Karpas-422 (cell line): ENCODE measurements around the gene FCHSD2. TPM values are rescaled to one million over a fixed set of nuclear protein-coding genes. Genes with fewer than 3 reads are reported as not detected.

Source experiments
- DNase-seq: peaks from one replicate; pipeline ENCODE4 v3.0.0-alpha.2; 2015
- H2AFZ ChIP-seq: fragments of 200-600 bp; sonication (generic); 2 replicates; pipeline ENCODE4 v1.6.1; 2014; ENCODE audit warnings: antibody characterized with exemption, low read length, mixed read lengths
- H3K27ac ChIP-seq: fragments of 200-600 bp; sonication (generic); 2 replicates; pipeline ENCODE4 v1.5.1; 2014; ENCODE audit warnings: mild to moderate bottlenecking, low read length, moderate library complexity
- H3K27me3 ChIP-seq: fragments of 200-600 bp; sonication (generic); 2 replicates; pipeline ENCODE4 v1.6.1; 2014; ENCODE audit warnings: low read length, mixed read lengths
- H3K36me3 ChIP-seq: fragments of 200-600 bp; sonication (generic); 2 replicates; pipeline ENCODE4 v1.6.1; 2014; ENCODE audit warnings: low read length, mixed read lengths; ENCODE audit not compliant: insufficient read depth
- H3K4me1 ChIP-seq: fragments of 200-600 bp; sonication (generic); 2 replicates; pipeline ENCODE4 v1.6.1; 2014; ENCODE audit warnings: mild to moderate bottlenecking, low read length, mixed read lengths
- H3K4me2 ChIP-seq: fragments of 200-600 bp; sonication (generic); 2 replicates; pipeline ENCODE4 v1.6.1; 2014; ENCODE audit warnings: low read length, low read depth, mild to moderate bottlenecking; ENCODE audit not compliant: poor library complexity, severe bottlenecking
- H3K4me3 ChIP-seq: fragments of 200-600 bp; sonication (generic); 2 replicates; pipeline ENCODE4 v1.5.1; 2014; ENCODE audit warnings: mild to moderate bottlenecking, antibody characterized with exemption, low read length, mixed read lengths
- H3K79me2 ChIP-seq: fragments of 200-600 bp; sonication (generic); 2 replicates; pipeline ENCODE4 v1.6.1; 2014; ENCODE audit warnings: mild to moderate bottlenecking, low read length, mixed read lengths
- H3K9ac ChIP-seq: fragments of 200-600 bp; sonication (generic); 2 replicates; pipeline ENCODE4 v1.6.0; 2014; ENCODE audit warnings: low read length
- H3K9me2 ChIP-seq: fragments of 200-600 bp; sonication (generic), shearing (Covaris generic); replicated peaks from 2 replicates; pipeline ENCODE4 v1.6.0; 2014; ENCODE audit warnings: mild to moderate bottlenecking, low read length, moderate library complexity; ENCODE audit not compliant: insufficient read depth
- H3K9me3 ChIP-seq: fragments of 300-700, 200-600 bp; sonication (generic); 2 replicates; pipeline ENCODE4 v1.6.1; 2014; ENCODE audit warnings: low read length, mixed read lengths
- H4K20me1 ChIP-seq: fragments of 200-600 bp; sonication (generic); 2 replicates; pipeline ENCODE4 v1.6.1; 2014; ENCODE audit warnings: mild to moderate bottlenecking, antibody characterized with exemption, low read length, low read depth; ENCODE audit not compliant: insufficient read depth
- total RNA-seq: library from RNA; depleted of rRNA; stranded (reverse); fragments of >200 nt; shearing (Covaris generic); gene quantifications from 2 replicates; pipeline ENCODE4 v1.2.3, GENCODE V29; 2014; ENCODE audit warnings: low replicate concordance

The FCHSD2 gene
- total RNA-seq, 1 experiment from 2014 or later = 48.2 TPM

DNA sequence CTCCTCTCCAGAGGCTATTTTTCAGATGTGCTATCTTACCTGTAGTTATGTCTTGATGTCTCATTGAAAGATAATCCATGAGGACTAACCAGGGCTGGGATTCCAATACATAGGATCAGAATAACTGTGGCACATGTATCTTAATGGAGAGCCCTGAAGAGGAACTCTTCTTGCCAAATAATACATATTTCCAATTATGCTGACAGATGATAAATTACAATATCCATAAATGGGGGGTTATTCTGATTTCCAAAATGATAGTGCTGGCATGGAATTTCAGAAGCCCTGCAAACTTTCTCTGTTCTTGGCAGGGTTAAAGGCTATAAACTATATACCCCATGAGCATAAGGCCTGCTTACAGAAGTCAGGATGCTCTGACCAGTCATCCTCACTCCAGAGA is 173.7 kb downstream of the FCHSD2 start:
- H3K36me3 ChIP-seq = peaks cover 16% of the 10 kb centered on the region

DNA sequence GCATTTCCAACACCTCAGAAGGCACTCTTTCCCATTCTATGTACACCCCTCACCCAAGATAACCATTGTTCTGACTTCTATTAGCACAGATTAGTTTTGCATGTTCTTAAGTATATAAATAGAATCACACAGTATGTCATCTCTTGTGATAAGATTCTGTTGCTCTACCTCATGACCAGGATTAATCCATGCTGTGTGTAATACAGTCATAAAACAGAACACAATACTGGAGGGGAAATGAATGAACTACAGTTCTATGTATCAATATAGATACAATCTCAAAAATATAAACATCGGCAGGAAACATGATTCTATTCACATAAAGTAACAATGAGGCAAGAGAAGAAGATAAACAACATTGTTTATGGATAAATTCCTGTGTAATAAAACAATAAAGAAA is 176.4 kb downstream of the FCHSD2 start:
- peaks cover 27% of the 10 kb centered on the region for H3K36me3 ChIP-seq

More for the DNA sequence above, 173.7 kb downstream of the FCHSD2 start:
- H3K4me2 ChIP-seq = no peak overlapping the region
- peaks cover 5% of the 10 kb centered on the region for H3K4me1 ChIP-seq
- H2AFZ ChIP-seq = no peak overlapping the region
- no peak overlapping the region for H3K4me3 ChIP-seq
- H4K20me1 ChIP-seq = no peaks in the 10 kb centered on the region
- no peak for DNase-seq
- H3K27ac ChIP-seq = no peak overlapping the region
- no peak overlapping the region for H3K9ac ChIP-seq
- no peaks in the 10 kb centered on the region for H3K9me3 ChIP-seq
- peaks cover 54% of the 10 kb centered on the region for H3K79me2 ChIP-seq
- H3K9me2 ChIP-seq = no peaks in the 10 kb centered on the region
- H3K27me3 ChIP-seq = no peaks in the 10 kb centered on the region

DNA sequence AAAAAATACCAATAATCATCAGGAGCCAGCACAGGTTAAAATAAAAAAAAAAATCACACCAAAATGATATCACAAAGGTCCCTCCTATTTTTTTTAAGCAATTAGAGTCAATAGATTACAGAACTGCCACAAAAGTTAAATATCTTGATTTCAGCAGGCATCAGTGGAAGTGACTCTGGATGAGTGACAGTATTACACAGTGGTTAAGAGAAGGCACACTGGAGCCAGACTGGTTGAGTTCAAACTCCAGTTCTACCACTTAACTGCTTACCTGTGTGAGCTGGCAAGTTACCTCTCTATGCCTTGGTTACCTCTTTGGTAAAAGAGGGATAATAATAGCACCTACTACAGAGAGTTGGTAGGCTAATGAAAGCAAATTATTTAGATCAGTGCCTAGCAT is 179.4 kb downstream of the FCHSD2 start:
- no peak overlapping the region for H3K4me3 ChIP-seq
- H3K4me1 ChIP-seq = peaks cover 5% of the 10 kb centered on the region
- H3K27ac ChIP-seq = no peak overlapping the region
- no peak overlapping the region for H3K9ac ChIP-seq
- H3K9me3 ChIP-seq = no peaks in the 10 kb centered on the region
- H3K36me3 ChIP-seq = peaks cover 22% of the 10 kb centered on the region
- H3K27me3 ChIP-seq = no peaks in the 10 kb centered on the region
- no peak for DNase-seq
- no peaks in the 10 kb centered on the region for H3K9me2 ChIP-seq
- H2AFZ ChIP-seq = no peak overlapping the region
- peaks cover 43% of the 10 kb centered on the region for H3K79me2 ChIP-seq
- H3K4me2 ChIP-seq = no peak overlapping the region
- no peaks in the 10 kb centered on the region for H4K20me1 ChIP-seq

More for the DNA sequence above, 176.4 kb downstream of the FCHSD2 start:
- Histone ChIP-seq H3K4me1 (peaks cover 5% of the 10 kb centered on the region), H3K79me2 (peaks cover 59% of the 10 kb centered on the region), H3K9me2 (no peaks in the 10 kb centered on the region), H3K9me3 (no peaks in the 10 kb centered on the region), H3K4me2 (no peak overlapping the region), H4K20me1 (no peaks in the 10 kb centered on the region), H2AFZ (no peak overlapping the region), H3K9ac (no peak overlapping the region), H3K4me3 (no peak overlapping the region), H3K27me3 (no peaks in the 10 kb centered on the region), H3K27ac (peak overlapping the region; percentile 34; the same call in 1 of the 2 replicates)
- no peak for DNase-seq

DNA sequence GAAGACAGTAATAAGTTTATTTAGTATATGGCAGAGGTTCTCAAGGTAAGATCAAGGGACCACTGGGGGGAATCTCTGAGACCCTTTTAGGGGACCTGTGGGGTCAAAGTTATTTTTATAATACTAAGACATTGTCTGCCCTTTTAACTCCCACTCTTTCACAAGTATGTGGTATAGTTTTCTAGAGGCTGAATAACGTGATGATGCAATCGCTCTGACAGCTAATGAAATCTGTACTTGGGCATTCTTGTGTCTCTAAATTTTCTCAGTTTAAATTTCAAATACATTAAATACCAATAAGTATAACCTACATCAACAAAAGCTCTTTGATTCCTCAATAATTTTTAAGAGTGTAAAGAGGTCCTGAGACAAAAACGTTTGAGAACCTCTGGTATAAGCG is 180.0 kb downstream of the FCHSD2 start:
- Histone ChIP-seq H3K79me2 (peaks cover 47% of the 10 kb centered on the region), H3K4me1 (peaks cover 5% of the 10 kb centered on the region), H2AFZ (no peak overlapping the region), H3K4me2 (no peak overlapping the region), H3K9me3 (no peaks in the 10 kb centered on the region), H3K4me3 (no peak overlapping the region), H3K9me2 (no peaks in the 10 kb centered on the region), H4K20me1 (no peaks in the 10 kb centered on the region), H3K36me3 (peaks cover 24% of the 10 kb centered on the region), H3K27ac (no peak overlapping the region; the same call in 1 of the 2 replicates), H3K27me3 (no peaks in the 10 kb centered on the region), H3K9ac (no peak overlapping the region)
- DNase-seq = no peak

DNA sequence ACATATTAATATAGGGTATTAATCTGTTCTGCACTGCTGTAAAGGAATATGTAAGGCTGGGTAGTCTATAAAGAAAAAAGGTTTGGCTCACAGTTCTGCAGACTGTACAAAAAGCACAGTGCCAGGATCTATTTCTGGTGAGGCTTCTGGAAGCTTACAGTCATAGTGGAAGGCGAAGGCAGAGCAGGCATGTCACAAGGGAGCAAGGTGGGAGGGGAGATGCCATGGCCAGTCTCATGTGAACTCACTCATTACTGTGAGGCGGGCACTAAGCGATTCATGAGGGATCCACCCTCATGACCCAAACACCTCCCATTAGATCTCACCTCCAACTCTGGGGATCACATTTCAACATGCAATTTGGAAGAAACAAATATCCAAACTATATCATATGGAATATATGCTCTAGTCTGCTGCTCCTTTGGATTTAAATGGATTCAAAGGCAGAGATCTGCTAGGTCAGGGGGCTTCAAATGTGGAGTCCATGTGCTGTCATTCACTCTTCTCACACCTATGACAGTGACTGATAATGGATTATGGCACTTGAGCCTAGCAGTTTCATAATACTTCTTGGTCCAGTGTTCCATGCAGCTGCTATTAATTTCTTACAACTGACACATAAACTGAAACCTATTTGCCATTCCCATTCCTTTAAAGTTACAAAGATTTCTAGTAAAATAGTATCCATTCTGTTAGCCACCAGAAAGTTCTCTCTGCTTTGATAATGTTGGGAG is 182.0 kb downstream of the FCHSD2 start:
- Histone ChIP-seq H3K27ac (no peak overlapping the region), H3K4me1 (no peaks in the 10 kb centered on the region), H3K79me2 (peaks cover 53% of the 10 kb centered on the region), H3K9me3 (no peaks in the 10 kb centered on the region), H3K4me2 (no peak overlapping the region), H2AFZ (no peak overlapping the region), H3K36me3 (peaks cover 21% of the 10 kb centered on the region), H3K9ac (no peak overlapping the region), H3K4me3 (no peak overlapping the region), H4K20me1 (no peaks in the 10 kb centered on the region), H3K9me2 (no peaks in the 10 kb centered on the region), H3K27me3 (no peaks in the 10 kb centered on the region)
- DNase-seq = no peak

DNA sequence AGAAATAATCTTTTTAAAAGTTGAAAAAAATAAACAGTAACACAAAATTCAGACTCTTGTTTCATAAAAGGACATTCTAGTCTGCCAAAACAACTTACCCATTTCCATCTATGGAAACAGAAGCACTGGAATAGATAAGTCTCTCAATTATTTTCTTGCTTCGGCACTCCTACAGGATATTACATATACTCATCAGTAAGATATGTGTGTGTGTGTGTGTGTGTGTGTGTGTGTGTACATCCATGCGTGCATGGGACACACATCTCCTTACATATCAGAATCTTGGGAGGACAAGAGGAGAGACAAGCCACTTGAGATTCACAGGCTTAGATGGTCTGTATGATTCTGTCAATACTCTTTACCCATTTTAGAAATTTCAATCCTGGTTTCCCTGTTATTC is 183.3 kb downstream of the FCHSD2 start:
- Histone ChIP-seq H2AFZ (no peak overlapping the region), H3K79me2 (peaks cover 63% of the 10 kb centered on the region), H3K27ac (no peak overlapping the region), H4K20me1 (no peaks in the 10 kb centered on the region), H3K4me2 (no peak overlapping the region), H3K27me3 (no peaks in the 10 kb centered on the region), H3K9ac (no peak overlapping the region), H3K9me2 (no peaks in the 10 kb centered on the region), H3K4me1 (no peaks in the 10 kb centered on the region), H3K4me3 (no peak overlapping the region), H3K36me3 (peaks cover 21% of the 10 kb centered on the region), H3K9me3 (no peaks in the 10 kb centered on the region)
- DNase-seq = no peak

DNA sequence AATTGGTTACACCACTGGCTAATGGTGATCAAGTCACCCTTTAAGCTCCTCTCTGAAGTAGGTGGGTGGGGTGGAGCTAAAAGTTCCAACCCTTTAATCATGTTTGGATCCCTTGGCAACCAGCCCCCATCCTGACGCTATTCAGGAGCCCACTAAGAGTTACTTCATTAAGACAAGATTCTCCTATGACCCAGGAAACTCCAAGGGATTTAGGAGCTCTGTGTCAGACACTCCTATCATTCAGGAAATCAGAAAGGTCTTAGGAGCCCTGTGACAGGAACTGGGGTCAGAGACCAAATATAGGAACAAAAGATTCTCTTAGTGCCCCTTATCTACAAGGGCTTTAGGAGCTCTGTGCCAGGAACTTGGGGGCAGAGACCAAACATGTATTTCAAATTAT is 186.7 kb downstream of the FCHSD2 start:
- H3K27me3 ChIP-seq = no peaks in the 10 kb centered on the region
- H3K9me3 ChIP-seq = no peaks in the 10 kb centered on the region
- no peak overlapping the region for H3K4me3 ChIP-seq
- H3K36me3 ChIP-seq = peaks cover 21% of the 10 kb centered on the region
- no peaks in the 10 kb centered on the region for H3K9me2 ChIP-seq
- no peak overlapping the region for H3K27ac ChIP-seq
- H2AFZ ChIP-seq = no peak overlapping the region
- no peaks in the 10 kb centered on the region for H4K20me1 ChIP-seq
- no peak for DNase-seq
- H3K4me2 ChIP-seq = no peak overlapping the region
- no peaks in the 10 kb centered on the region for H3K4me1 ChIP-seq
- H3K79me2 ChIP-seq = peaks cover 70% of the 10 kb centered on the region
- no peak overlapping the region for H3K9ac ChIP-seq

DNA sequence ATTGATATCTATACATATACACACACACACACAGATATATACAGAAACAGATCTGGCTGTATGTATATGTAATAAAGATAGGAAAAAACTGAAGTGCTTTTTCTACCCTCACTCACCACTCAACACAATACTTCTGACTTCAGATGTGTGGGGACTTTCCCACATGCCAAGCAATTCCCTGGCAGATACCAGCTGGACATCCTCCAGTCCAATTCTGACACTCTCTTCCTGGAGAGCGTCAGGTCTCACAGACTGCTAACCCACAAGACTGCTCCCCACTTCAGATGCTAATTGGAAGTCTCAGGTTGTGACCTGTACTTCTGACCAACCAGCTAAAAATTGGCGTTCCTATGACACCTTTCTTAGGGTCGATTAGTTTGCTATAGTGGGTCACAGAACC is 187.3 kb downstream of the FCHSD2 start:
- Histone ChIP-seq H3K79me2 (peaks cover 70% of the 10 kb centered on the region), H3K36me3 (peaks cover 19% of the 10 kb centered on the region), H3K9ac (no peak overlapping the region), H2AFZ (no peak overlapping the region), H3K4me1 (no peaks in the 10 kb centered on the region), H3K9me3 (no peaks in the 10 kb centered on the region), H3K27me3 (no peaks in the 10 kb centered on the region), H3K9me2 (no peaks in the 10 kb centered on the region), H3K4me3 (no peak overlapping the region), H3K27ac (no peak overlapping the region), H3K4me2 (no peak overlapping the region), H4K20me1 (no peaks in the 10 kb centered on the region)
- no peak for DNase-seq
